HG02943 (cell line): Measurements from ENCODE around the gene ERN1.

Source experiments
- ATAC-seq: cut with Tn5 transposase; IDR thresholded peaks from one replicate; pipeline ENCODE4 v1.9.1; 2021; ENCODE audit warnings: mild to moderate bottlenecking, low read depth, moderate library complexity; ENCODE audit not compliant: unreplicated experiment

ERN1 gene

DNA sequence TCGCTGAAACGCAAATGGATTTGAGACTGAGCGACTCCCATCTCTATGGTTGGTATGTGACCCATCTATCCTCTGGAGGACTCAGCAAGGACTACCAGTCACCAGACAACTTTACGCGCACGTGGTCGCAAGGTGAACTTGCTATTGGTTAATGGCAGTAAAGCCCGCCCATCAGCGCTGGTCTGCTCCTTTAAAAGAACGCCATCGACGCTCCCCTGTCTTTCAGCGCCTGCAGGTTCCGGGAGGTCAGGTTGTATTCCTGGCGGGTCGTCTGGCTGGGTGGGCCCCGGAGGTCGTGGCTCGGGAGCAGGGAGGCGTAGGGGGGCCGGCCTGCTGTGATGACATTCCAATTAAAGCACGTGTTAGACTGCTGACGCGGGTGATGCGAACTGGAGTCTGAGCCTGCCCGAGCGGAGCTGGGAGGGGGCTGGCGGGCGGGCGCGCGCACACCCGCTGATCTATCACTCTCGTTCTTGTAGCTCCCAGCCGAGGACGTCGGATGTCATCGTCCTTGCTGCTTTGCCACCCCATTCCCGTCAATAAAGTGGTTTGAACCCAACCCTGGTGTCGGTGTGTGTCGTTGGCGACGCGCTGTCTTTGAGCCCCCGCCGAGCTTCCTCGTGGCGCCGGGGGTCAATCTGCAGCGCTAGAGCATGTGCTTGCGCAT is 15.9 kb upstream of the ERN1 start:
- peak; percentile 92 for ATAC-seq

DNA sequence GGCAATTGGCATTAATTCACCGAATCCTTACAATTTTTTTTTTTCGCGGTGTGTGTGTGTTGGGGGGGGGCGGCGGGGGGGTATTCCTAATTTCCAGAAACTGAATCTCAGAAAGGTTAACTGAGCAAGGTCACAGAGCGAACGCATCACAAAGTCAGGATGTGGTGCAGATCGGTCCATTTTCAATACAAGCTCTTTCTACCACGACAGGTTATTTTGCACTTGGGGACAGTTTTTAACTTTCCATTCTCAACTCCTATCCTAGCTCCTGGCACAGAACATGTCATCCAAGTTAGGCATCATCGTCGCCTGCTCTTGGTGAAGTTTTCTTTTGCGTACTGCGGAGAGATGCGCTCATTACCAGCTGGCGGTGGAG is 15.4 kb upstream of the ERN1 start:
- ATAC-seq: no peak

DNA sequence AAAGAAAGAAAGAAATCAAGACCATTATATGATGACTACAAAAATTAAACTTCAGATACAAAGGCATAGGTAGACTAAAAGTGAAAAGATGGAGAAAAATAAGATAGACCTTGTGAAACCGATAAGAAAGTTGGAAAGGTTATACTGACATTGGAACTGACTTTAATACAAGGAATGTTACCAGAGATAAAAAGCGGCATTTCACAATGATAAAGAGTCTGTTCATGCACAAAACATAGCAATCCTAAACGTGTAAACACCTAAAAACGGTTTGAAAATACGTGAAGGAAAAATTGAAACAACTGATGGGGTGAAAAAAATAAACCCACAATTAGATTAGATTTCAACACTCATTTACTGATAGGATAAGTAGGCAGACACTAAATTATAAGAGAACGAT is 9.6 kb upstream of the ERN1 start:
- ATAC-seq: no peak

DNA sequence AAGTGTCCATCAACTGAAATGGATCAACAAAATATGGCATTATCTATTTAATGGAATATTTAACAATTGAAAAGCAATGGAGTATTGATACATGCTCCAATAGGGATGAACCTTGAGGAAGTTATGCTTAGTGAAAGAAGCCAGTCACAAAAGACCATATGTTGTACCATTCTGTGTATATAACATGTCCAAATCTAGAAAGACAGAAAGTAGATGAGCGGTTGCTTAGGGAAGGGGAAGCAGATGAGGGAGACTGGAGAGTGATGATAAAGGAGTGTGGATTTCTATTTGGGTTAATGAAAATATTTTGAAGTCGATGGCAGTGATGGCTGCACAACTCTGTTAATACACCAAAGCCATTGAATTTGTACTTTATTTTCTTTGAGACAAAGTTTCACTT is 8.5 kb upstream of the ERN1 start:
- no peak for ATAC-seq

DNA sequence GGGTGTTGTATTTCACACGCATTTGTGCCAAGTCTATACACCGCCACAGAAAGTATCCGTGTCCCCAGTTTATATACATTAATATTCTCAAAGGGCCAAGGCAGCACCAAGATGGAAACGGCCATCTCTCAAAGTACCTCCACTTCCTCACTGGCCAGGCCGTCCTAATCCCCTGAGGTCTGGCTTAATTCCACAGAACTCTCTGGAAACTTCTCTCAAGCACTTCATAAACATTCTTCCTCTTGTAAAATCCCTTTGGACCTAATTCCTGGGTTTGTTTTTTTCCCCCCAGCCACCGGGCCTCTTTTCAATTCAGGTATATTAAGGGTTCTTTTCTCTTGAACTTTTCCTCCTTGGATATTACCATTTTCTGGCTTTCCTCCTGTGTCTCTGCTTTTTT is 5.1 kb upstream of the ERN1 start:
- no peak for ATAC-seq

DNA sequence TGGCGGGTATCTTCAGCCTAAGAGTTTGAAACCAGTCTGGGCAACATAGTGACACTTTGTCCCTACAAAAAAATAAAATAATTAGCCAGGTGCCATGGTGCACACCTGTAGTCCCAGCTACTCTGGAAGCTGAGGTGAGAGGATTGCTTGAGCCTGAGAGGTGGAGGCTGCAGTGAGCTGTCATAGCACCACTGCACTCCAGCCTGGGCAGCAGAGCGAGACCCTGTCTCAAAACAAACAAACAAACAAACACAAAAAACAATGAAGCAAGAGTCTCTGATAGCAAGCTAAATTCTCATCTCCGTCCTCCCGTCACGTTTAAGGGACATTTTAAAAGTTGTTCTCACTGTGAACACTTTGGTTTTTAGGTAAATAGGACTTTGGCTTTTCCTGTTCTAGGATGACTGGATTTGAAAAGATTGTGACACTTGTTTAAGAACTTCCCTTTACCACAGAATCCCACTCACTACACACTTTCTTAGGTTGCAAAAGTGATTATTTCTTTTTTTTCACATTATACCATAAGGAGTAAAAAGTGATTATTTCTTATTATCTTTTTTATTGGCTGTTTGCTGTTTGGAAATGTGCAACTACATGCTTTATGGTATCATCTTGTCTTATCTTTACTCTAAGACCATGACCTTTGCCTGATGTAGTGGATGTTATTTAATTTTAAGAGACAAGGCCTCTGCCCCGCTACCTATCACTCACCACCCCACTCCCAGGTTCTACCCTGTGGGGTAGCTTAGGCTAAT is 4.4 kb upstream of the ERN1 start:
- no peak for ATAC-seq

DNA sequence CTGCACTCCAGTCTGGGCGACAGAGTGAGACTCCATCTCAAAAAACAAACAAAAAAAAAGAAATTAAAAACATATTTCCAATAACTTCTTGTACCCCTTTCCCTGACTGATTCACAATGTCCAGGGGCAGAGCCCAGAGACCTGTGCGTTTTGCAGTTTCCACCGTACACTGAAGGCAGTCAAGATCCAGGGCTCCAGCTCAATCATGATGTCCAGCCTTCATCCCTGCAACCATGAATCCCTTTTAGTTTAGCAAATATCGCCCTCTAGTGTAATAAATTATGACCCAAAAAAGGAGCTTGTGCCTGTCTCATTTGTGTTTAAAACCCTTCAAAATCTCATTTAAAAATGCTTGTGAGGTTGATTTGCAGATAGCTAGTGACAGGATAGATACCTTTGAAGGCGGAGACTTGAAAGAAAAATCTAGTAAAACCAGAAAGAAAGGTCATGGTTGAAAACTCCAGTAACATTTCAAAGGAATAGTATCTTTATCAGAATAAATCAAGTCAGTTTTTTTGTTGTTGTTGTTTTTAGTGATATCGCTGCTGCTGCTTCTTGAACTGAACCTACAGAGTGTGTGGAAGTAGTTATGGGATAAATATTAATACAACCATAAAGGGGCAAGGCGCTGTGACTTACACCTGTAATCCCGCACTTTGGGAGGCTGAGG is 3.7 kb upstream of the ERN1 start:
- no peak for ATAC-seq

DNA sequence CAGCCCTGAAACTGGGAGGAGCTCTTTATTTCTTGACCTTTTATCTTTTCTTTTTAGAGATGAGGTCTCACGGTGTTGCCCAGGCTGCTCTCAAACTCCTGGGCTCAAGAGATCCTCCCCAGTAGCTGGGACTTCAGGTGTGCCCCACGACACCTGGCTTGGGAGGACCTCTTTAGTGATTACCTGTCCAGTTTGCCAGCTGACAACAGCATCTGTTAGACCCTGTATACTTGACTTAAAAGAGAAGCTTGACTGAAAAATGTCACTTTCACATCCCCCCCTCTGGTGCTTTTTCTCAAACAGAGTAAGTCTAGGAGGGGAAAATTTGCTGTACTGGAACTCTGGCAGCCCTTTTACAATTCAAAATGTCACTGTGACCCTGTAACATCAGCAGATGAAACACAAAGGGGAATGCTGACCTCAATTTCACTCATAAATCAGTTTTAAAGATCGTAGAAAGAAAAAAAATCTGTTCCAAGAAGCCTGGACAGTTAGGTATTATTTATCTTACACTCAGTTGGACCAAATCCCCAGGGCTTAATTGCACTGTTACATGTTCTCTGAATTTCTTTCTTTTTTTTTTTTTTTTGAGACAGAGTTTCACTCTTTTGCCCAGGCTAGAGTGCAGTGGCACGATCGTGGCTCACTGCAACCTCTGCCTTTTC is 1.8 kb upstream of the ERN1 start:
- ATAC-seq: no peak

DNA sequence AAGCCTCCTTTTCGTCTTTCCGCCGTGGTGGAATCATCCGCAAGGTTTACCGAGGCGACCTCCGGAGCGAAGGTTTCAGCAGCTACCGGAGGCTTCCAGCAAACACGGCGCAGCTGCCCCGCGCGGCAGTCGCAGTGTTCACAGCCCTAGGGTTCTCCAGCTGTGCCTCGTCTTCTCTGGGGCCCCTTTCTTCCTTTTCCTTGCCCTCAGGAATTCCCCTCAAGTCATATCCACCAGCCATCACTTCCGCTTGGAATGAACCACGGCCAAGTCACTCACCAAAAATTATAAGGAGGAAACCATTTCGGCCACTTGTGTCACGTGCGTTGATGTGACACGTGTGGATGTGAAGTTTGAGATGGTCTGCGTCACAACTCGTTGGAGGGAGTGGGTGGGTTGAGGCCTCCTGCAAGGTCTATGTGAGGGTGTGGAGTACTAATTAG is 636 bp upstream of the ERN1 start:
- ATAC-seq: peak; percentile 38

DNA sequence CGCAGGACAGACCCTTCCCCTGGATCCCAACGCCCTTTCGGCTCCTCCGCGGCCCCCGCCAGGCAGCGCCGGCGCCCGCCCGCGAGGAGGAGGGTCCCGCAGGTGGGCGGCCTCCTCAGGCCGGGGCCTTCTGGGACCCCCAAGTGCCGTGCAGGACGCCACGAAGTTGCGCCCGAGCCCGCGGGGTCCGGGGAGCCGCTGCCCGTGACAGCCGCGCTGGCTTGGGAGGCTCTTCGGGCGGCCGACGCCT is 504 bp downstream of the ERN1 start:
- peak; percentile 2 for ATAC-seq

DNA sequence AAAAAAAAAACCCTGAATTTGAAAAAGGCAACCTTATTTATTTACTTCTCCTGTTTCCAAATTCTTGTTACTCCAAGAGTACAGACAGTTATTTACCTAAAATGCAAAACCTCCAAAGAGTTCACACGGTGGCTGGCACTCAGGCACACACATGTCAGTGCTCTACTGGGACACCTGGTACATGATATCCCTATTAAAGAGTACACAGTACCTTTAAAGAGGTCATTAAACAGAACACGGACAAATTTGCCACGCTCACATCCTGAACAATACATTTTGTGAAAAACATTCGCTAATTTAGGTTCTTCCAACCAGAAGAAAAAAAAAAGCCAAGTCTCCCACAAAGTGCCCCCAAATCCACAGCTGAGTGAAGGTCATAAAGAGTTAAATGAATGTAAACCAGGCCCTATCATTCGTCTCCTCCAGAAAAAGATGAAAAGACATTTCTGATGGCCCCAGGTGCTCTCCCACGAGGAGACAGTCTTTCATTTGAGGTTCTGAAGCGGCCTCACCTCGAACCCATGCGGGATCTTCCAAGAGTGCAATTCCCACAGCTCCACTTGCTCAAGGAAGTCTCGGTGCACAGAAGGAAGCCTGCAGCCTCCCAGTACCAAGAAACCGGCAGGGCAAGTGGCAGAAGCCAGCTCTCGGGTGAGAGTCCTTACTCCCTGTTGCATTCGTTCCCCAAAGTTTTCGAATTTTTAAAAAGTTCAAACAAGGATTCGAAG is 993 bp downstream of the ERN1 start:
- peak; percentile 1 for ATAC-seq

DNA sequence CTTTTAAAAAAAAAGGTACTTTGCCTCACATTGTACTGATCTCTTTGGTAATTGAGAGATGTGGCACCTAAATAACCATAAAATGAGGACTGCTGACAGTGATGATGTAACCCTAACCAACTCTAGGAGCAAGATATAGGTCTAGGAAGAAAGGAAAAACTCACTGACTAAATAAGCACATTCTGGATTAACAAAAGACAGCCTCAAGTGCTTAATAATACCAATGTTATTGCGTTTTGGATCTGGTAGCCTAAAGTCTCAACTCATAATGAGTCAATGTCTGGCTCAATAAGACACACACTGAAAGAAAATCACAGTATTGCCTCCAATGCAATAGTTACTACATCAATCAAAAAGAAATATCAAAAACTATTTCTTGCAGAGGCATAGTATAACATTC is 3.0 kb downstream of the ERN1 start:
- ATAC-seq: no peak

DNA sequence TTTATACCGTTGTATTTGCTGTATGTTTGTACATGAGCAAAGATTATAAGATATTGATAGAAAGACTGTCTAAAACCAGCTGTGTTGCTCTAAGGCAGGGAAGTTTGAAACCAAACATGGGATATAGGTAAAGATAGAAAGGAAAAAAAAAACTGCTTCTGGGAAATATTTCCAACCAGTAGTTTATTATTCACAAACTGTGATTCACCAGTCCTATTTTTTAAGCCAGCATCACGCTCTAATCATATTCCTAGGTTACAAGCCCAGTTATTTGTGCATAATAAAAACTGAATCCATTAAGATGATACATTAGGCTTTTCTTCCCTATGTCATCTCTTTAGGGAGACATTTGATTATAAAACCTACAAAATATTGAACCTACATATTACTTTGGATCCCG is 4.0 kb downstream of the ERN1 start:
- no peak for ATAC-seq

DNA sequence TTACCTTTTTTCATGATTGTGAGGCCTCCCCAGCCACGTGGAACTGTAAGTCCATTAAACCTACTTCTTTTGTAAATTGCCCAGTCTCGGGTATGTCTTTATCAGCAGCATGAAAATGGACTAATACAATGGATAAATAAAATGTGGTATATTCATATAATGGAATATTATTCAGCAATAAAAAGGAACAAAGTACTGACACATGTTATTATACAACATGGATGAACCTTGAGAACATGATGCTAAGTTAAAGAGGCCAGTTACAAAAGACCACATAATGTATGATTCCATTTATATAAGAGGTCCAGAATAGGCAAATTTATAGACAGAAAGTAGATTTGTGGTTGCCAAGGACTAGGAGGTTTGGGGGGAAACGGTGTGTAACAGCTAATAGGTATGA is 5.3 kb downstream of the ERN1 start:
- ATAC-seq: no peak

DNA sequence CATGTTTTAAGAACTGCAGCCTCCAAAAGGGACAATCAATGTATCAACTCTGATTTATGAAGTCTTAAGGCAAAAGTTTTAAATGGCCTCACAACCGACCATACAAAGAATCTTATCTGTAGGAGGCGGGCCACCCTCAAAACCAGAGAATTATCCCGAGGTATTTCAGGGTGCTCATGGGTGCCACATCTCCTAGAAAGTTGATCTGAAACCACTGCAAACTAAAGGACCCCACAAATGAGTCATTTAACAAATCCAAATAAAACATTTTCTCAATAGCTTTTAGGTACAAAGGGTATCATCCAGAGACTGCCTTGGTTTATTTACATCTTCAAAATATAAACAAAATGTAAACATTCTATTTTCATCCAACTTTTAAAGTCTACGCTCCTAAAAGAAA is 6.8 kb downstream of the ERN1 start:
- ATAC-seq: no peak

DNA sequence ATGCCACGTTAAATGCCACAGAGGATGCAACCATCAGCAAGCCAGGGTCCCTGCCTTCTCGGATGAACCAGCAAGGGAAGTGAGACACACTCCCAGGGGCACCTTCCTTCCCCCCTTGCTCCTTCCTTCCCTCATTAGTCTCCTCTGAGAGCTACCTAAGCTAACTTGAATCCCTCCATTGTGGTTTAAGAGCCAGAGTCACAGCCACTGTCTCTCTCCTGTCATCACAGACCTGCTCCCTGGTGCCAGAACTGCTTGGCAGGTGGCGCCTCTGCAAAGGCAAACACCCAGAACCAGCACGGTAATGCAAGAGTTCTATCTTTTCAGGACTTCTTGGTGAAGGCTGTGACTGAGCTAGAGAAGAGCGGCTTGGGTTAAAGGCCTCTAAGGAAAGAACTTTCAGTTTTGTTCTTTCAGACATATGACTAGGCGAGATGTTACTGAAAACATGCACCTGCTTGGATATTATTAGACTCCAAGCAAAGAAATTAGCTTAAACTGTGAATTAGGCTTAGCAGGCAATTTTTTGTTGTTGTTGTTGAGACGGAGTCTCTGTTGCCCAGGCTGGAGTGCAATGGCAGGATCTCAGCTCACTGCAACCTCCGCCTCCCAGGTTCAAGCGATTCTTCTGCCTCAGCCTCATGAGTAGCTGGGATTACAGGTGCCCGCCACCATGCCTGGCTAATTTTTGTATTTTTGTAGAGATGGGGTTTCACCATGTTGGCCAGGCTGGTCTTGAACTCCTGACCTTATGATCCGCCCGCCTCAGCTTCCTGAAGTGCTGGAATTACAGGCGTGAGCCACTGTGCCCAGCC is 8.8 kb downstream of the ERN1 start:
- peak; percentile 74 for ATAC-seq

DNA sequence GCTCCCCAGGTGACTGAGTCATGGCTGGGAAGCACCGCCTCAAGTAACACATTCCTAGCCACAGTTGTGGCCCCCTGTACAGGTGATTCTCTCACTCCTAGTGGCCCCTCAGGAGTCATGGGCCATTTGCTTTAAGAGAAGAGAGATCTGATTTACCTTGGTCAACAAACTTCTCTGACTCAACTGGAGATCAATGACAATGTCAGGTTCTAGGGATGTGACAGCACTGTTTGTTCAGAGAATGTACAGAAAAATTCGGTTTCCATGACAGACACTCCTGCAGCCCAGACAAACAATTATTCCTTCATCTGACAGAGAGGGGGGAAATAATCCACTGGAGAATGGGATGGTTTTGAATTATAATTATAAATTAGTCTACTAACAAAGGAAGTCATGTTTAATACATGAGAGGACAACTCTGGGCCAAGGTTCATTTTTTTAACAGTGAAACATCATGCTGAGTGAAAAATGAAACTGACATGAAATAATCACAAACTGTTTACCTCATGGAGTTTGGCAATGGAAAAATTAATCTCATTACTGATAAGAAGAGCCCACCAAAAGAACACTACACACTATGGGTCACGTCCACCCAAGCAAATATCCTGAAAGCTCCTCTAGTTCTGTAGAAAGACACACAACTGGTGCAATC is 9.7 kb downstream of the ERN1 start:
- no peak for ATAC-seq

DNA sequence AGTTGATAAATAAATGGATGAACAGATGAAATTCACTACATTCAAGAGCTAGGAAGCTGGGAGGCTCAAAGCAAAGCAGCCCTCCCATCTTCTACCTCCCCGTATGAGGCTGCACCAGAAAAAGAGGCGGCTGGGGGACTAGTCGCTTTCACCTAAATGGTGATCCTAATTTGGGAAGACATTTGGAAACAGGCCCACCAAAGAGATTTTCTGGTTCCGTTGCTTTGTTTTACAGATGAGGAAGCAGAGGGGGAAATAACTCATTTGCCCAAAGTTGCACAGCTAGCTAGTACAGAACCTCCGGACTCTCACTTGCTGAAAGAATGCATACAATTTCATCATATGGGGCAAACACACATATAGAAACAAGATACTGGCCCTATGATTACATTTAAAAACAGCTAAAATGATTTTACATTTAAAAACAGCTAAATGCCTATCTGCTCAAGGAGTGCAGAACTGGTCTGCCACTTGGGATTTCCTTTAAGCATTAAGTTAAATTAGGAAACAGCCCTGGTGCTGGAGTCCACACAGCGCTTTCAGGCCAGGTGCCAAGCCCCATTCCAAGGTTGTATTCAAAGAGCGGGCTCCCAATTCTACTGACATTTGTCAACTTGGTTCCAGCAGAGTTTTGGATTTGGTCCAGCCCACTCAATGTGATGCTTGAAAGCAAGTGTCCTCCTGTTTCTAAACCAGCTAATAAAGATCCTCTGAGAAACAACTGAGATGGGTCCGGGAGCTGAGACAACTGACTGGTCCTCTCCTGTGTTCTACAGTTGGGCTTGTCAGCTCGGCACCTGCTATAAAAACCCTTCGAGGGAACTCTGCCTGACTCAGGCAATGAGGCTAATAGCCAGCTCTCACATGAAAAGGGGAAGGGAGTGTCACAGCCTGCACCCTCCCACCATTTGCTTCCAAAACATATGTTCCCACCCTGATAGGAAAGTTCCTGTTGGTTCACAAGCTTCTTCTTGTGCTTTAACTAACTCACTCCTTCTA is 11.7 kb downstream of the ERN1 start:
- no peak for ATAC-seq
